ENCODE measurements around the gene SAMMSON. TPM values are rescaled to one million over a fixed set of nuclear protein-coding genes. Genes with fewer than 3 reads are reported as not detected.

SAMMSON gene
- total and polyA plus RNA-seq, 2 donors (not counting 1 experiment from before 2014, with no cell fraction given) = not detected

DNA sequence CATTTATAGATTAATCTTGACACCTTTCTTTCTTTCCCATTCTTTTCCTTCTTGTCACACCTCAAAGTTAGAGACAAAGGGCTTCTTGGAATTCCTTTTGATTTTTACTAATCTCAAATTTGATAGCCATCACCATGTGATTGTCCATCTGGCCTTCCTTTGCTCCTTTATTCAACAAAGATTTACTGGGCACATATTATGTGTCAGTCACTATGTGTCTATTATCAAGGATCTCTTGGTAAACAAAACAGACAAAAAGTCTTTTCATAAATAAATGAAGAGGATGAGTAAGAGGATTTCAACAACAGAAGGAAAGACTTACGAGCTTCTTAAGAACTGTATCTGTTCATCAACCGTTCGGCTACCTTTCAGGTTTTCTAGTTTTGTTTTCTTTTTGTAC, 56.5 kb downstream of the SAMMSON start:
- peaks cover 13% of the 10 kb centered on the region for H3K27me3 Mint-ChIP-seq
- no peaks in the 10 kb centered on the region for H3K36me3 ChIP-seq (replicated peaks in 1 of 2; ENCODE audit: control extremely low read depth in 1 of 2, control insufficient read depth in 1 of 2, extremely low read depth in 1 of 2, insufficient read depth in 2 of 2, low read length in 1 of 2)
- H3K9me3 ChIP-seq (ENCODE audit: control extremely low read depth in 1 of 3, control insufficient read depth in 2 of 3, insufficient read depth in 1 of 3, low read length in 2 of 3) = no peaks in the 10 kb centered on the region
- no peak overlapping the region for H3K9ac ChIP-seq (ENCODE audit: low read length)
- H3K79me2 ChIP-seq (ENCODE audit: control insufficient read depth, insufficient read depth, low read length) = no peaks in the 10 kb centered on the region
- ATAC-seq (ENCODE audit: low read depth) = no peak
- no peaks in the 10 kb centered on the region for H4K20me1 ChIP-seq (ENCODE audit: control insufficient read depth, insufficient read depth, low read length, poor library complexity, severe bottlenecking)
- H3K4me3 Mint-ChIP-seq = no peak overlapping the region
- WGBS (ENCODE audit: insufficient coverage) = no CpG with 5 or more reads among the region's 3 CpGs
- no peaks in the 10 kb centered on the region for H3K27me3 ChIP-seq (replicated peaks in 1 of 4; ENCODE audit: control extremely low read depth in 1 of 4, control insufficient read depth in 3 of 4, insufficient read depth in 4 of 4, low read length in 3 of 4)
- no peaks in the 10 kb centered on the region for H3K4me1 Mint-ChIP-seq
- DNase-seq = no peak
- no peak overlapping the region for H3K4me2 ChIP-seq (replicated peaks; ENCODE audit: low read depth, low read length, poor library complexity, severe bottlenecking)
- CTCF ChIA-PET = no interaction called here
- no peak overlapping the region for H3K27ac Mint-ChIP-seq
- POLR2A ChIA-PET = no interaction called here
- no peaks in the 10 kb centered on the region for H3K9me3 Mint-ChIP-seq (ENCODE audit: insufficient read depth)
- no peak overlapping the region for H3K27ac ChIP-seq (ENCODE audit: low read length in 2 of 2)
- H2AFZ ChIP-seq (ENCODE audit: insufficient read depth, low read depth, low read length, poor library complexity, severe bottlenecking) = no peak overlapping the region
- intact Hi-C loops (cut with micrococcal nuclease) = no loop called here
- H3K4me1 ChIP-seq (ENCODE audit: control insufficient read depth in 2 of 2, insufficient read depth in 2 of 2, low read length in 2 of 2) = no peaks in the 10 kb centered on the region
- no peak overlapping the region for H3K4me3 ChIP-seq (ENCODE audit: control extremely low read depth in 1 of 5, extremely low read depth in 1 of 5, insufficient read depth in 1 of 5, low read depth in 2 of 5, low read length in 4 of 5)
- TF ChIP-seq, protein P1, sequence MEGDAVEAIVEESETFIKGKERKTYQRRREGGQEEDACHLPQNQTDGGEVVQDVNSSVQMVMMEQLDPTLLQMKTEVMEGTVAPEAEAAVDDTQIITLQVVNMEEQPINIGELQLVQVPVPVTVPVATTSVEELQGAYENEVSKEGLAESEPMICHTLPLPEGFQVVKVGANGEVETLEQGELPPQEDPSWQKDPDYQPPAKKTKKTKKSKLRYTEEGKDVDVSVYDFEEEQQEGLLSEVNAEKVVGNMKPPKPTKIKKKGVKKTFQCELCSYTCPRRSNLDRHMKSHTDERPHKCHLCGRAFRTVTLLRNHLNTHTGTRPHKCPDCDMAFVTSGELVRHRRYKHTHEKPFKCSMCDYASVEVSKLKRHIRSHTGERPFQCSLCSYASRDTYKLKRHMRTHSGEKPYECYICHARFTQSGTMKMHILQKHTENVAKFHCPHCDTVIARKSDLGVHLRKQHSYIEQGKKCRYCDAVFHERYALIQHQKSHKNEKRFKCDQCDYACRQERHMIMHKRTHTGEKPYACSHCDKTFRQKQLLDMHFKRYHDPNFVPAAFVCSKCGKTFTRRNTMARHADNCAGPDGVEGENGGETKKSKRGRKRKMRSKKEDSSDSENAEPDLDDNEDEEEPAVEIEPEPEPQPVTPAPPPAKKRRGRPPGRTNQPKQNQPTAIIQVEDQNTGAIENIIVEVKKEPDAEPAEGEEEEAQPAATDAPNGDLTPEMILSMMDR (IDR thresholded peaks at IDR 0.05) = no peak
- no peak for TF ChIP-seq EZH2 (IDR thresholded peaks at IDR 0.05; ENCODE audit: borderline replicate concordance, insufficient read depth, low read depth, low read length, poor library complexity, severe bottlenecking)

DNA sequence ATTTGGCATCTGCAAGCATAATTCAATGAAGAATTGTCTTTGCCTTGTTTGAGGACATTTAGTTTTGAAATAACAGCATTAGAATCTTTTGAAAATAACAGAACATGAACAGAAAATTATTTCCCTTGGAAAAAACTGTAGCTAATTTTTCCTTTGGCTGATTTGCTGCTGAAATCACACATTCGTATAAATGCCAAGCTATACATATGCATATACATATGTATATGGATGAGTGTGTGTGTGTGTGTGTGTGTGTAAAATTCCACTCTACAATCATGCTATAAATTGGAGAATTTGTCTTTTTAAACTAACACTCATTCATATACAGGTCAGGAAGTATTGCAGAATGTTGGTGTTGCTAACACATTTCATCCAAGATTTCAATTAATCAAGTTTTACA, 57.9 kb downstream of the SAMMSON start:
- CTCF ChIA-PET = no interaction called here
- peaks cover 8% of the 10 kb centered on the region for H3K27me3 Mint-ChIP-seq

More for the DNA sequence above, 57.9 kb downstream of the SAMMSON start:
- no peaks in the 10 kb centered on the region for H4K20me1 ChIP-seq (ENCODE audit: control insufficient read depth, insufficient read depth, low read length, poor library complexity, severe bottlenecking)
- DNase-seq (no peak), ATAC-seq (ENCODE audit: low read depth) (no peak)
- no peak overlapping the region for H3K9ac ChIP-seq (ENCODE audit: low read length)
- no peaks in the 10 kb centered on the region for H3K27me3 ChIP-seq (replicated peaks in 1 of 4; ENCODE audit: control extremely low read depth in 1 of 4, control insufficient read depth in 3 of 4, insufficient read depth in 4 of 4, low read length in 3 of 4)
- H2AFZ ChIP-seq (ENCODE audit: insufficient read depth, low read depth, low read length, poor library complexity, severe bottlenecking) = no peak overlapping the region
- no CpG with 5 or more reads among the region's 1 CpG for WGBS (ENCODE audit: insufficient coverage)
- intact Hi-C loops (cut with micrococcal nuclease) = no loop called here
- H3K4me1 Mint-ChIP-seq = no peaks in the 10 kb centered on the region
- H3K9me3 ChIP-seq (ENCODE audit: control extremely low read depth in 1 of 3, control insufficient read depth in 2 of 3, insufficient read depth in 1 of 3, low read length in 2 of 3) = no peaks in the 10 kb centered on the region
- no peaks in the 10 kb centered on the region for H3K4me1 ChIP-seq (ENCODE audit: control insufficient read depth in 2 of 2, insufficient read depth in 2 of 2, low read length in 2 of 2)
- no peak overlapping the region for H3K27ac ChIP-seq (ENCODE audit: low read length in 2 of 2)
- no peaks in the 10 kb centered on the region for H3K36me3 ChIP-seq (replicated peaks in 1 of 2; ENCODE audit: control extremely low read depth in 1 of 2, control insufficient read depth in 1 of 2, extremely low read depth in 1 of 2, insufficient read depth in 2 of 2, low read length in 1 of 2)
- TF ChIP-seq, protein P1 (IDR thresholded peaks at IDR 0.05) = no peak
- TF ChIP-seq EZH2 (IDR thresholded peaks at IDR 0.05; ENCODE audit: borderline replicate concordance, insufficient read depth, low read depth, low read length, poor library complexity, severe bottlenecking) = no peak
- no peaks in the 10 kb centered on the region for H3K9me3 Mint-ChIP-seq (ENCODE audit: insufficient read depth)
- no peak overlapping the region for H3K4me3 ChIP-seq (ENCODE audit: control extremely low read depth in 1 of 5, extremely low read depth in 1 of 5, insufficient read depth in 1 of 5, low read depth in 2 of 5, low read length in 4 of 5)
- no peak overlapping the region for H3K4me3 Mint-ChIP-seq
- no peak overlapping the region for H3K27ac Mint-ChIP-seq
- no peaks in the 10 kb centered on the region for H3K79me2 ChIP-seq (ENCODE audit: control insufficient read depth, insufficient read depth, low read length)
- POLR2A ChIA-PET = no interaction called here
- no peak overlapping the region for H3K4me2 ChIP-seq (replicated peaks; ENCODE audit: low read depth, low read length, poor library complexity, severe bottlenecking)
